ENCODE measurements around the gene PARVB. TPM values are rescaled to one million over a fixed set of nuclear protein-coding genes. Genes with fewer than 3 reads are reported as not detected.

PARVB gene
- total RNA-seq, 4 donors from 2014 or later, result 33.5 to 73.5 (median 41.5) TPM

DNA sequence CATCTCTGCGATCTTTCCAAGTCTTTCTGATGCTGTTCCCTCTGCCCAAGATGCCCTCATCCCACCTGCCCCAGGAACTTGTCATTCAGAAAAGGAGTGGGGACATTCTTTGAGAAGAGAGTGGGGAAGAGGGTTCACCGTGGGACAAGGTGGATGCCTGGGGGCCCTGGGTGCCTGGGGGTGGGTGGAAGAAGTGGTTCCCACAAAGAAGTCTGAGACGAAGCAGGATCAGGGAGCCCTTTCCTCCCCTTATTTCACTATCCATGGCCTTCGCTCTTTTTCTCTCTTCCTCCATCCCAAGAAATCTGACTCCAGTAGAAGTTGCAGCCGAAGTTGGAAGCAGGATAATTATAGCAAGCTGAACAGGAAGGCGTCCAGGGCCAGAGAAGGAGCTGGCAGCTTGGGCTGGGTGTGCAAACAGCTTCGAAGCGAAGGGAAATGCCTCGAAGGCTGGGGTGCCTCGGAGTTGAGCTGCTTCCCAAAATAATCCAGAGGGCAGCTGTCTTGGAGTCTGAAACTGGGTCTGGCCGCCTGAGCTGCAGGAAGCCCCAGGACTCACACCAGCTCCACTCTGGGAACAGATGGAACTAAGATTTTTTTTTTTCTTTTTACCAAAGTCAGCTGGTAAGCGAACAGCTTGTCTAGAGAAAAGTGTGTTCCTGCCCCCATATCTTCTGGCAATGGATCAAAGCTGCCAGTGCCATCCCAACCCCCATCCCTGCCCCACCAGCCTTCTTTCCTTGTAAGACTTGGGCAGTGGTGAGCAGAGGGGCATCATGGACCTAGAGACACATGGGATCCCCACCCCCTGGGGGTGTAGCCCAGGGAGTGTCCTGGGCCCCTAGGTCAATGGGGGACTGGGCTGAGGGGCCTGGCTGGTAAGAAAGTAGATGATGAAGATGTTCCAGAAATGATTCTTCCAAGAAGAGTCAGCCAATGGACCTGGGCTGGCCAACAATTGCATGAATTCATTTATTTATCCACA, 188.1 kb downstream of the PARVB start:
- TF ChIP-seq EP300 (IDR thresholded peaks at IDR 0.05), result no peak
- no peak for TF ChIP-seq POLR2A (IDR thresholded peaks at IDR 0.05)
- TF ChIP-seq CTCF (IDR thresholded peaks at IDR 0.05), result no peak
- WGBS, 2 donors, result 31 to 33% methylated on average over 12 of the region's 12 CpGs
- H3K36me3 ChIP-seq, result no peaks in the 10 kb centered on the region
- peaks cover 0 to 45% (median 2%) of the 10 kb centered on the region in 4 donors for H3K9me3 ChIP-seq
- peaks cover 0 to 5% (median 0%) of the 10 kb centered on the region in 4 donors for H3K4me1 ChIP-seq
- no peaks in the 10 kb centered on the region for H3K27me3 ChIP-seq
- DNase-seq (ENCODE audit: low spot score in 2 of 2), result no peak
- H3K27ac ChIP-seq, result peak overlapping the region in 2 of 4 donors; percentile 59 to 77
- no peak overlapping the region for H3K4me3 ChIP-seq

- Histone ChIP-seq H3K36me3 (no peaks in the 10 kb centered on the region), H3K9me3 (peaks cover 0 to 41% (median 2%) of the 10 kb centered on the region in 4 donors), H3K27ac (peak overlapping the region in 1 of 4 donors; percentile 77), H3K27me3 (no peaks in the 10 kb centered on the region), H3K4me1 (peaks cover 0 to 5% (median 0%) of the 10 kb centered on the region in 4 donors), H3K4me3 (no peak overlapping the region)
- DNase-seq (ENCODE audit: low spot score in 2 of 2), result no peak
- TF ChIP-seq EP300 (IDR thresholded peaks at IDR 0.05) (no peak), CTCF (IDR thresholded peaks at IDR 0.05) (no peak), POLR2A (IDR thresholded peaks at IDR 0.05) (no peak)
- 88 to 94% methylated on average over 1 of the region's 1 CpG for WGBS, 2 donors
Observed at GRCh38 chr22:44212936-44213335, 188.8 kb downstream of the PARVB start.

GRCh38 chr22:44213489-44214043, 189.5 kb downstream of the PARVB start:
- no peak for TF ChIP-seq EP300 (IDR thresholded peaks at IDR 0.05)
- no peak for TF ChIP-seq POLR2A (IDR thresholded peaks at IDR 0.05)
- no peak for TF ChIP-seq CTCF (IDR thresholded peaks at IDR 0.05)
- Histone ChIP-seq H3K36me3 (no peaks in the 10 kb centered on the region), H3K27me3 (no peaks in the 10 kb centered on the region), H3K4me3 (no peak overlapping the region), H3K27ac (no peak overlapping the region), H3K9me3 (peaks cover 0 to 38% (median 2%) of the 10 kb centered on the region in 4 donors), H3K4me1 (peaks cover 0 to 5% (median 0%) of the 10 kb centered on the region in 4 donors)
- whole genome bisulfite sequencing, 2 donors, result 90% methylated on average over 3 of the region's 3 CpGs
- DNase-seq (ENCODE audit: low spot score in 2 of 2), result no peak

DNA sequence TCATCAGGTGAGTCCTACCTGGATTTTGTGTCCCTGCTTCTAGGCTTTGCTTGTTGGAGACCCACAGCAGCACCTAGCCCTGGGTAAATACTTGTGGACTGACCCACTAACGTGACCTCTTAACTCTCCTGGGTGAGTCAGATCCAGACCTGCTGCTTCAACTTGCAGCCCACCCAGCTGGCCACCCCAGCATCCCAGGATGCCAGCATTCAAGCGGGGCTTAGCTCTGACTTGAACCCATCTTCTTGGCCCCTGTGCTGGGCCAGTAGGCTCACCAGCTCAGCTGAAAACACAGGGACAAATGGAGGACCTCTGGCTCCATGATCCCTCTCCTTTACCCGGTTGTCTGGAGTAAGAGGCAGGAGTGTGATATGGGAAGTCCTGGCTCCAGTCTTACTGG, 190.1 kb downstream of the PARVB start:
- 88 to 91% methylated on average over 3 of the region's 3 CpGs for WGBS, 2 donors
- Histone ChIP-seq H3K36me3 (no peaks in the 10 kb centered on the region), H3K9me3 (peaks cover 0 to 32% (median 0%) of the 10 kb centered on the region in 4 donors), H3K4me3 (no peak overlapping the region), H3K27ac (no peak overlapping the region), H3K27me3 (no peaks in the 10 kb centered on the region), H3K4me1 (peaks cover 0 to 5% (median 0%) of the 10 kb centered on the region in 4 donors)
- no peak for DNase-seq (ENCODE audit: low spot score in 2 of 2)
- TF ChIP-seq EP300 (IDR thresholded peaks at IDR 0.05) (no peak), POLR2A (IDR thresholded peaks at IDR 0.05) (no peak)

DNA sequence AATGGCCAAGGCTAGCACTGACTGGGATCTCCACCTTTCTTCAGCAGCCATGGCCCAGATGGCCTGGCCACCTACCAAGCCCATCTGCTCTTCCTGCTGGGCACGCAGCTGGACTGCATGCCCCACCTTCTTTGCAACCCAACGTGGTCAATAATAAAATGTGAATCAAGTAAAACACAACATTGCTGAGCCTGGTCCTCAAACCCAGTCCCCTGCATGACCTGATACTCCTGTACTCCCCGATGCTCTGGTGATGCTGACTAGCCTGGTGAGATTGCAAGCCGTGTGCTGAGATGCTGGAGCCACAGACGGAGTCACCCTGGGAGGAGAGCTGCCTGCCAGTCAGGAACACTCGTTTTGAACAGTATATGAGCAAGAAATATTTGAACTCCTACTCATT, 190.7 kb downstream of the PARVB start:
- no peak for DNase-seq (ENCODE audit: low spot score in 2 of 2)
- WGBS, 2 donors, result 83 to 84% methylated on average over 5 to 6 of the region's 6 CpGs

More for the DNA sequence above, 190.7 kb downstream of the PARVB start:
- Histone ChIP-seq H3K27ac (no peak overlapping the region), H3K36me3 (no peaks in the 10 kb centered on the region), H3K4me1 (peaks cover 0 to 5% (median 0%) of the 10 kb centered on the region in 4 donors), H3K9me3 (peaks cover 0 to 26% (median 0%) of the 10 kb centered on the region in 4 donors), H3K27me3 (no peaks in the 10 kb centered on the region), H3K4me3 (no peak overlapping the region)
- TF ChIP-seq EP300 (IDR thresholded peaks at IDR 0.05) (no peak), CTCF (IDR thresholded peaks at IDR 0.05) (no peak), POLR2A (IDR thresholded peaks at IDR 0.05) (no peak)
